Endothelial cell (in vitro differentiated cells): ENCODE measurements around the gene RTN4R. TPM values are rescaled to one million over a fixed set of nuclear protein-coding genes. Genes with fewer than 3 reads are reported as not detected.
A peak's percentile ranks its signal among the peaks of the same experiment; 100 is the strongest.

Source experiments
- DNase-seq: peaks from one replicate; pipeline ENCODE4 v3.0.0; 2021; ENCODE audit warnings: low spot score
- H3K27ac Mint-ChIP-seq: one replicate; pipeline ENCODE4 v1.8.0; 2021; ENCODE audit warnings: mixed read lengths, inconsistent platforms; ENCODE audit not compliant: unreplicated experiment
- H3K27me3 Mint-ChIP-seq: one replicate; pipeline ENCODE4 v1.8.0; 2021; ENCODE audit warnings: mild to moderate bottlenecking, moderate library complexity, mixed read lengths, inconsistent platforms; ENCODE audit not compliant: unreplicated experiment
- H3K36me3 Mint-ChIP-seq: one replicate; pipeline ENCODE4 v1.8.0; 2021; ENCODE audit warnings: mild to moderate bottlenecking, low read depth, mixed read lengths, inconsistent platforms; ENCODE audit not compliant: unreplicated experiment
- H3K4me1 Mint-ChIP-seq: one replicate; pipeline ENCODE4 v1.8.0; 2021; ENCODE audit warnings: mild to moderate bottlenecking, mixed read lengths, inconsistent platforms; ENCODE audit not compliant: unreplicated experiment
- H3K4me3 Mint-ChIP-seq: one replicate; pipeline ENCODE4 v1.8.0; 2021; ENCODE audit warnings: mild to moderate bottlenecking, mixed read lengths, inconsistent platforms; ENCODE audit not compliant: unreplicated experiment
- H3K9me3 Mint-ChIP-seq: one replicate; pipeline ENCODE4 v1.8.0; 2021; ENCODE audit warnings: mixed read lengths, inconsistent platforms; ENCODE audit not compliant: unreplicated experiment
- CTCF ChIP-seq: fragments of 200-600 bp; sonication (generic); IDR thresholded peaks from one replicate; pipeline ENCODE4 v1.5.0; 2021; ENCODE audit warnings: antibody characterized with exemption; ENCODE audit not compliant: unreplicated experiment
- total RNA-seq: library from RNA; stranded (reverse); fragmentation: NEBNext Ultra II Directional; extraction: Animal tissue kit (Norgen Biotek cat#: 25700); gene quantifications from one replicate; pipeline ENCODE4 v1.2.1, GENCODE V29; 2021; ENCODE audit not compliant: unreplicated experiment

Gene RTN4R
- total RNA-seq, 1 donor from 2014 or later = 19.0 TPM

- Mint-ChIP-seq H3K4me3 (peak overlapping the region; percentile 51), H3K27me3 (peaks cover 10% of the 10 kb centered on the region), H3K9me3 (no peaks in the 10 kb centered on the region), H3K36me3 (no peaks in the 10 kb centered on the region), H3K4me1 (peaks cover 15% of the 10 kb centered on the region), H3K27ac (peak overlapping the region; percentile 57)
- DNase-seq = no peak
- no peak for TF ChIP-seq CTCF
Observed at GRCh38 chr22:20205964-20206708, 62.0 kb downstream of the RTN4R start.

DNA sequence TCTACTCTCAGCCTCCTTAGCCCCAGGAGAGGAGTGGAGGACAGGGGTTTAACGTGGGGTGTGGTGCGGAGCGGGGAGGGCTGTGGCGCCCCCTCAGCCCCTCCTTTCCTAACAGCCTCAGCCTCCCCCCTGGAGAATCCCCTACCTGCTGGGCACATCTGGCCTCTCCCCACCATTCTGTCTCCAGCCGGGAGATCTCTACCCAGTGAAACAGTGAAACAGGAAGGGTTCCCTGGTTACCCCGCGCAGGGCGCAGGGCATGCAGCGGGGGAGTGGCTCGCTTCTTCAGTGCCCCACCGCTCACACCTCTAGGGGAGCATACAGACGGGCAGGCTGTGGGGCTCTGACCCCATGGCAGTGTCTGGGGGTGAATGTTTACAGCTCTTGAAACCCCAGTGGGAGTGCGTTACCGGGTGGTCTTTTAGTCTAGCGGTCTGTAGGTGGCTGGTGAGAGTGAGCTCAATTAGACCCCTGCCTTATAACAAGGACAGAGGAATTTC, 62.6 kb downstream of the RTN4R start:
- Mint-ChIP-seq H3K27ac (no peak overlapping the region), H3K27me3 (peaks cover 10% of the 10 kb centered on the region), H3K9me3 (no peaks in the 10 kb centered on the region), H3K4me3 (no peak overlapping the region), H3K36me3 (no peaks in the 10 kb centered on the region), H3K4me1 (peaks cover 15% of the 10 kb centered on the region)
- no peak for TF ChIP-seq CTCF
- no peak for DNase-seq

DNA sequence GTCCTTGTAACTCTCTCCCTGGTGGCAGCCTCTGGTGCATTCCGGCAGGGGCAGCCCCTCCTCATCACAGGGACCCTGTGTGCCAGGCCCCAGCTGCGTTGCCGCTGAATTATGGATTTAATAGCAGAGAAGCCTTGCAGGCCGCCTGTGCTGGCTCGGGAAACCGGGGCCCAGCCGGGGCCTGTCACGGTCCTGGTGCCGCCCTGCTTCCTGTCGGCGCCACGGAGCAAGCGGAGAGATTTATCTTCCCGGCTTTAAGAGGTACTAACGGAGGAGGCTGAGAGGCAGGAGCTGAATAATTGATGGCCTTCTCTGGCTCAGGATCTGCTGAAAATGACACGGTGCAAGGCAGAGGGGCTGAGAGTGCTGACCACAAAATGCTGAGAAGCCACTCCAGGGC, 63.3 kb downstream of the RTN4R start:
- no peak for DNase-seq
- Mint-ChIP-seq H3K27me3 (peaks cover 10% of the 10 kb centered on the region), H3K9me3 (no peaks in the 10 kb centered on the region), H3K4me3 (no peak overlapping the region), H3K27ac (no peak overlapping the region), H3K36me3 (no peaks in the 10 kb centered on the region), H3K4me1 (peaks cover 15% of the 10 kb centered on the region)
- no peak for TF ChIP-seq CTCF

GRCh38 chr22:20204311-20204710, 63.8 kb downstream of the RTN4R start:
- Mint-ChIP-seq H3K4me3 (no peak overlapping the region), H3K4me1 (peaks cover 15% of the 10 kb centered on the region), H3K9me3 (no peaks in the 10 kb centered on the region), H3K27ac (no peak overlapping the region), H3K27me3 (peaks cover 10% of the 10 kb centered on the region), H3K36me3 (no peaks in the 10 kb centered on the region)
- no peak for TF ChIP-seq CTCF
- DNase-seq = no peak

DNA sequence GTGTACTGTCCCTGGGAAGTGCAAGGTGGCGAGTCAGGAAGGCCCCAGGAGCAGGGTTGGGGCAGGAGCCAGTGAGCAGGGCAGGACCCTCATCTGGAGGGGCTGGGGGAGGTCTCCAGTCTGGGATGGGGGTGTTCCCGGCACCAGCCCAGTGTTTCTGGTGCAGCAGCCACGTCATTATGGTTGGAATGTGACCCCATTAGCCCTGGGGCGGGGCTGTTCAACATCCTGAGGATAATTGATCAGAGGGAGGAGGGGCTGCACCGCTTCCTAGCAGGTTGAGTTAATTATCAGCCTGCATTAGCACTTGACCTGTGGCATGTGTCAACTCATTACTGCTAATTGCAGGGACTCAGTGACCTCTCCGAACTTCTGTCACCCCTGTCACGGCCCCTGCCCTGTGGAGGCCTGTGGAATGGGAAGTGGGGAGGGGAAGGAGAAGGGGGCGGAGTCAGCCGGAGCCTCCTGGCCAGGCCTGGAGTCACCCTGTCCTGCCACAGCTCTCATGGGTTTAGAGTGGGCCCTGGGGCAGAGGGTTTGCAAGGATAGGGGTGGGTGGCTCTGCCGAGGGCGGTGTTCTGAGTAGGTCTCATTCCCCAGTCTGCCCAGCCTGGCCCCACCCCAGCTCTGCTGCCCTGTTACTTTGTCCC, 64.4 kb downstream of the RTN4R start:
- H3K27ac Mint-ChIP-seq = peak overlapping the region; percentile 9
- no peak for DNase-seq
- H3K27me3 Mint-ChIP-seq = peaks cover 8% of the 10 kb centered on the region
- H3K36me3 Mint-ChIP-seq = no peaks in the 10 kb centered on the region
- no peak for TF ChIP-seq CTCF
- peaks cover 15% of the 10 kb centered on the region for H3K4me1 Mint-ChIP-seq
- no peak overlapping the region for H3K4me3 Mint-ChIP-seq
- no peaks in the 10 kb centered on the region for H3K9me3 Mint-ChIP-seq
